Right lobe of liver (tissue), 6 donors: ENCODE measurements around the gene CAPN14. TPM values are rescaled to one million over a fixed set of nuclear protein-coding genes. Genes with fewer than 3 reads are reported as not detected.

Experiments
- ATAC-seq, 4 donors: fragments of 200-7000 bp; cut with Tn5 transposase; one replicate each; pipeline ENCODE4 v1.9.1; 2020; ENCODE audit warnings: mild to moderate bottlenecking in 4 of 4, moderate library complexity in 4 of 4
- DNase-seq, 3 donors: peaks; one replicate each; pipeline ENCODE4 v3.0.0-alpha.2; 2020
- H3K27ac ChIP-seq, 3 donors: fragments of 200-600 bp; one replicate each; pipeline ENCODE4 v1.8.0; 2022
- H3K27me3 ChIP-seq, 2 donors: fragments of 200-600 bp; one replicate each; pipeline ENCODE4 v1.8.0; 2022
- H3K36me3 ChIP-seq, 4 donors: fragments of 200-600 bp; sonication (generic) in 1 of 4; one replicate each; pipeline versions ENCODE4 v1.5.1 to v1.8.0; 2017 to 2022; ENCODE audit warnings: control low read depth in 1 of 4
- H3K4me1 ChIP-seq, 4 donors: fragments of 200-600 bp; sonication (generic) in 1 of 4; one replicate each; pipeline versions ENCODE4 v1.5.1 to v1.8.0; 2017 to 2022; ENCODE audit warnings: control low read depth in 1 of 4
- H3K4me3 ChIP-seq, 3 donors: fragments of 200-600 bp; one replicate each; pipeline ENCODE4 v1.8.0; 2022
- H3K9me3 ChIP-seq, 4 donors: fragments of 200-600 bp; sonication (generic) in 1 of 4; one replicate each; pipeline versions ENCODE4 v1.5.1 to v1.8.0; 2017 to 2022; ENCODE audit warnings: control low read depth in 1 of 4
- POLR2A ChIP-seq: fragments of 450-650 bp; IDR thresholded peaks from one replicate; pipeline ENCODE4 v1.6.1; 2017; ENCODE audit warnings: antibody characterized with exemption, mild to moderate bottlenecking
- WGBS: methylation state at CpG from one replicate; pipeline ENCODE4 v1.1.6; 2018; ENCODE audit warnings: low coverage, low lambda C conversion rate; ENCODE audit not compliant: insufficient coverage; ENCODE audit errors: missing lambda C conversion rate; 5-methylcytosine and 5-hydroxymethylcytosine counted together
- intact Hi-C, 2 donors: fragments of 100-400 bp; cut with DNase I; formaldehyde crosslinking; loops; one replicate each; pipeline versions ENCODE4 v1.11.2 to v1.14.1; 2022
- total RNA-seq, 6 experiments: library from RNA; depleted of rRNA in 2 of 6; stranded (reverse); fragments of >200 nt in 2 of 6; fragmentation: NEBNext Ultra II Directional in 3 of 6; extraction: Animal tissue kit (Norgen Biotek cat#: 25700) in 3 of 6; gene quantifications; one replicate each; pipeline versions ENCODE4 v1.1.0 to v1.2.4, GENCODE V29; 2016 to 2023
- TF ChIP-seq, protein P1 (sequence below), 4 donors: fragments of 200-600 bp in 3 of 4; fragments of 450-650 bp in 1 of 4; IDR thresholded peaks; one replicate each; pipeline versions ENCODE4 v1.5.1 to v1.8.0; 2016 to 2022; ENCODE audit warnings: antibody characterized with exemption in 4 of 4, mild to moderate bottlenecking in 2 of 4
- donor health status: DM: no; HTN: yes; CAD: no.
- donor health status: DM: no; HTN: no; CAD: no.
- donor health status: DM: no; HTN: no; CAD: no.
- donor health status: DM: no; HTN: yes; CAD: no.
- donor health status: DM: no; HTN: yes; CAD: no.

CAPN14 gene
- total RNA-seq, 6 experiments from 2014 or later = 0.12 TPM; not detected in 5

DNA sequence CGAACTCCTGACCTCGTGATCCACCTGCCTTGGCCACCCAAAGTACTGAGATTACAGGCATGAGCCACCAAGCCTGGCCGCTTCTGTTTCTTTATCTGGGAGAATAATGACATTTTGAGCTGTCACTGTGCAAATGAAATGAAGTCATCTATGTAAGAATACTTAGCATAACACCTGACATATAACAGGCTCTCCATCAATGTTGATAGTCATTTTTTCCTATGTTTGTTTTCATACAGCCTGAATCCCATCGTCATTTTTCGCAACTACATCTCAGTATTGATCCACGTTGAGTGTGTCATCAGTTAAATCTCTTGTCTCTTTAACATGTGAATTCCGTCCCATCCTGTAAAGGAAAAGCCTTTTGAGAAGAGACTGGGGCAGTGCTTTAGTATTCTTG is 6.4 kb upstream of the CAPN14 start:
- TF ChIP-seq, protein P1, sequence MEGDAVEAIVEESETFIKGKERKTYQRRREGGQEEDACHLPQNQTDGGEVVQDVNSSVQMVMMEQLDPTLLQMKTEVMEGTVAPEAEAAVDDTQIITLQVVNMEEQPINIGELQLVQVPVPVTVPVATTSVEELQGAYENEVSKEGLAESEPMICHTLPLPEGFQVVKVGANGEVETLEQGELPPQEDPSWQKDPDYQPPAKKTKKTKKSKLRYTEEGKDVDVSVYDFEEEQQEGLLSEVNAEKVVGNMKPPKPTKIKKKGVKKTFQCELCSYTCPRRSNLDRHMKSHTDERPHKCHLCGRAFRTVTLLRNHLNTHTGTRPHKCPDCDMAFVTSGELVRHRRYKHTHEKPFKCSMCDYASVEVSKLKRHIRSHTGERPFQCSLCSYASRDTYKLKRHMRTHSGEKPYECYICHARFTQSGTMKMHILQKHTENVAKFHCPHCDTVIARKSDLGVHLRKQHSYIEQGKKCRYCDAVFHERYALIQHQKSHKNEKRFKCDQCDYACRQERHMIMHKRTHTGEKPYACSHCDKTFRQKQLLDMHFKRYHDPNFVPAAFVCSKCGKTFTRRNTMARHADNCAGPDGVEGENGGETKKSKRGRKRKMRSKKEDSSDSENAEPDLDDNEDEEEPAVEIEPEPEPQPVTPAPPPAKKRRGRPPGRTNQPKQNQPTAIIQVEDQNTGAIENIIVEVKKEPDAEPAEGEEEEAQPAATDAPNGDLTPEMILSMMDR (IDR thresholded peaks at IDR 0.05) = no peak
- no peak for TF ChIP-seq POLR2A
- no peak overlapping the region for H3K4me3 ChIP-seq
- H3K27ac ChIP-seq = no peak overlapping the region
- H3K36me3 ChIP-seq = no peaks in the 10 kb centered on the region
- H3K27me3 ChIP-seq = no peaks in the 10 kb centered on the region
- no peaks in the 10 kb centered on the region for H3K4me1 ChIP-seq
- intact Hi-C loops = no loop called here
- DNase-seq (no peak), ATAC-seq (no peak)
- no peaks in the 10 kb centered on the region for H3K9me3 ChIP-seq
- WGBS = 75% methylated on average over 7 of the region's 7 CpGs

DNA sequence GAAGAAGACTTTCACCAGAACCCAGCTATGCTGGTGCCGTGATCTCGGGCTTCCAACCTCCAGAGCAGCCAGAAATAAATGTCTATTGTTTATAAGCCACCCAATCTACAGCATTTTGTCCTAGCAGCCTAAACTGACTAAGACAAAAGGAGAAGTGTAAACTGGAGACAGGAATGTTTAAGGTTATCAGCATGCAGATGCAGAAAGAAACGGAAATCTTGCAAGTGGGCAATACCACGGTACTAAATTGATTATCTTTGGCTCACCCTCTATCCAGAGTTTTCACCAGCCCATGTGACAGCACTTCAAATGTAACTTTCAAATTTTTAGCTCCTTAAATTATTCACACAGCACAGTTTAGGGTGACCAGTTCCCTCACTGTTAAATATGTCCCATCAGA is 5.7 kb upstream of the CAPN14 start:
- Histone ChIP-seq H3K4me3 (no peak overlapping the region), H3K27me3 (no peaks in the 10 kb centered on the region), H3K27ac (no peak overlapping the region), H3K36me3 (no peaks in the 10 kb centered on the region), H3K4me1 (no peaks in the 10 kb centered on the region), H3K9me3 (no peaks in the 10 kb centered on the region)
- DNase-seq = no peak
- TF ChIP-seq, protein P1 (IDR thresholded peaks at IDR 0.05) = no peak
- no peak for TF ChIP-seq POLR2A
- WGBS = 42% methylated on average over 4 of the region's 4 CpGs
- ATAC-seq = no peak
- intact Hi-C loops = no loop called here

DNA sequence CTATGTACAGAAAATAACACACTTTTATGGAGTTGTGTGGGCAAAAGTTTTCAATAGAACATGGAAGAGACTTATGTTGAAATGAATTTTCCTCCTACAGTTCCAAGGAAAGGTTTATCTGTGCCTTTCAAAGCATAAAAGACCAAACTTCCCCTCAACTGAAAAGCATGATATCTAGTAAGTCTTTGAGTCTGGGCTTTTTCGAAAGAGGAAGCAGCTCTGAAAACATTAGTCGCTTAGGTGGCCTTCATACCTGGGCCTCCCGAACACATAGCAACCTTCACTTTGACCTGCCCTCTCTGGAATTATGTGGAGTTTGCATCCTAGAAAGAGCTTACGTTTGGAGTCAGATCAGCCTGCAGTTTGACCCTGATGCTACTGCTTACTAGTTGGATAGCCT is 4.8 kb upstream of the CAPN14 start:
- DNase-seq (no peak), ATAC-seq (no peak)
- Histone ChIP-seq H3K4me3 (no peak overlapping the region), H3K36me3 (no peaks in the 10 kb centered on the region), H3K27ac (no peak overlapping the region), H3K9me3 (no peaks in the 10 kb centered on the region), H3K4me1 (no peaks in the 10 kb centered on the region), H3K27me3 (no peaks in the 10 kb centered on the region)
- no peak for TF ChIP-seq POLR2A
- TF ChIP-seq, protein P1 (IDR thresholded peaks at IDR 0.05) = no peak
- intact Hi-C loops = no loop called here
- 28% methylated on average over 2 of the region's 4 CpGs for WGBS

DNA sequence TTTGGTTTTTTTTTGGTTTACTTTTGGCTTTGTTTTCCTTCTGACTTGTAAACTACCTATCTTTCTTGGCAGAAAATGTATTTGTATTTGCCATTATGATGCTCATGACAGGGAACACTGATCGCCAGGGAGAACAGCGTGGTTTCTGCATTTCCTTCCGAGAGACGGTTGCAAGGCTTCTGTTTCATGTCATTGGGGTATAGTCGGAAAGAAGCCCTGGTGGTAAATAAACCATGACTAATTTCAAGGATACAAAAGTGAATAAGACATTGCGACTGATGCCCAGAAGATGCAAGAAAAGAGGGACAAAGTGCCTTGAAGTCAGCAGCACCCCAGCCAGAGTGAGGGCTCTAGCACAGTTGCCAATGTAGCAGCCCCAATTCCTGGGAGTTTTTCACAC is 4.2 kb upstream of the CAPN14 start:
- ATAC-seq (no peak), DNase-seq (no peak)
- H3K36me3 ChIP-seq = no peaks in the 10 kb centered on the region
- H3K27me3 ChIP-seq = no peaks in the 10 kb centered on the region
- TF ChIP-seq POLR2A = no peak
- TF ChIP-seq, protein P1 (IDR thresholded peaks at IDR 0.05) = no peak
- H3K27ac ChIP-seq = no peak overlapping the region
- no peak overlapping the region for H3K4me3 ChIP-seq
- H3K4me1 ChIP-seq = no peaks in the 10 kb centered on the region
- intact Hi-C loops = no loop called here
- H3K9me3 ChIP-seq = no peaks in the 10 kb centered on the region
- WGBS = 17% methylated on average over 6 of the region's 6 CpGs
